NCI-H748 treated with DMSO at 0.1 percent for 48 hours (cell line): ENCODE data around the gene TNFSF9.

Experiments used
- DNase-seq: peaks from one replicate; lab custom pipeline; 2025; lab: John Stamatoyannopoulos, UW

Gene TNFSF9, protein sequence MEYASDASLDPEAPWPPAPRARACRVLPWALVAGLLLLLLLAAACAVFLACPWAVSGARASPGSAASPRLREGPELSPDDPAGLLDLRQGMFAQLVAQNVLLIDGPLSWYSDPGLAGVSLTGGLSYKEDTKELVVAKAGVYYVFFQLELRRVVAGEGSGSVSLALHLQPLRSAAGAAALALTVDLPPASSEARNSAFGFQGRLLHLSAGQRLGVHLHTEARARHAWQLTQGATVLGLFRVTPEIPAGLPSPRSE

DNA sequence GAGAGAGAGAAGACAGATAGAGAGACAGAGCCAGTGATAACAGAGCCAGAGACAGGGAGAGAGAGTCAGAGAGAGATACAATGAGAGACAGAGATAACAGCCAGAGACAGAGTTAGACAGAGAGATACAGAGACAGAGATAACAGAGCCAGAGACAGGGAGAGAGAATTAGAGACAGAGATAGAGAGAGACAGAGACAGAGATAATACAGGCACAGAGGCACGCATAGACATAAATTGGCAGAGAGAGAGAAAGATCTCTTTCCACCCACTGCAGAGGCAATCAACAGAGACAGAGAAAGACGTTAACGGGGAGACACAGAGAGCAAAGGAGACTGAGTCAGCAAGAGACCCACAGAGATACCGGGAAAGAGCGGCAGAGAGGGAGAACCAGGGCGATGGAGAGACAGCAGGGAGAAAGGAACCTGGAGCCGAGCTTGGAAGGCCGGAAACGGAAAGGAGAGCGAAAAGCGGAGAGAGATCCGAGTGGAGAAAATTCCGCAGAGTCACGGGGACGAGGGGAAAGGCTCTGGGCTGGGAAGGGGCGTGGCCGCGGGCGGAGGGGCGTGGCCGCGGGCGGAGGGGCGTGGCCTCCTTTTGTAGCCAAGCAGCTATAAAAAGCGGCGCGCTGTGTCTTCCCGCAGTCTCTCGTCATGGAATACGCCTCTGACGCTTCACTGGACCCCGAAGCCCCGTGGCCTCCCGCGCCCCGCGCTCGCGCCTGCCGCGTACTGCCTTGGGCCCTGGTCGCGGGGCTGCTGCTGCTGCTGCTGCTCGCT, at the start of gene TNFSF9:
TNFSF9 (plus strand) TSS at position 641 of the 777 bp plus-strand sequence; CDS start at position 652, 11 bp downstream.
- DNase-seq = peak; percentile 29

DNA sequence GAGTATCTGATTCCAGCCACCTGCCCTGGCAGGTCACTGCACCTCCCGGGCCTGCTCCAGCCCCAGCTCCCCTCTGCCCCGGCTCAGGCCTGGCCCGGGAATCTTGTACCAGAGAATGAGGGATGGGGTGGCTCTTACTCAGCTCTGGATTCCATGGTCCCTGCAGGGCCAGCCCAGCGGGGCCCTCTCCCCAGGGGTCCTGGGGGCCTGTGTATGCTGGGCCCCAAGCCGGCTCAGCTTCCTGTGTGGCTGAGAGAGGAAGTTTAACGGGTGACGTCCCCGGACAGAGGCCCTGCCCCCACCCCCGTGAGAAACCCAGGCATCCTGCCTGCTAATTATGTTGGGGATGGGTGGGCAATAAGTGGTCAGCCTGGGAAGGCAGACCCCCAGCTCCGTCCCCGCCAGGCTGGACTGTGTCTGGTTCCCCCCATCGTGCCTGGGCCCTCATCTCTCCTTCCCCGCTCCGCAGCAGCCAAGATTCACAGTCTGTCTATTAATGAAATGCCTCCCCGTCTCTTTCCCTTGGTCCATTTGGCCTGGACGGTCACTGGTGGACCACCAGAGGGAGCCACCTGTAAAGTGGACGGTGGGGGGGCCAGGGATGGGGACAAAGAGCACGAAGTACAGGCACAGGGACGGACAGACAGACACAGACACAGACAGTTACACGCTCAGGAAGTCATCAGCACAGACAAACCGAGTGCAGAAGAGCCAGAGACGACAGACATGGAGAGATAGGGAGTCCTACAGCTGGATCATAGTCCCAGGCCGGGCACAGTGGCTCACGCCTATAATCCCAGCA, 49.1 kb upstream of the TNFSF9 start, which contains the start of gene DENND1C:
DENND1C (minus strand) TSS at position 247 of the 802 bp plus-strand sequence; CDS start at position 155, 92 bp downstream.
- no peak for DNase-seq

DNA sequence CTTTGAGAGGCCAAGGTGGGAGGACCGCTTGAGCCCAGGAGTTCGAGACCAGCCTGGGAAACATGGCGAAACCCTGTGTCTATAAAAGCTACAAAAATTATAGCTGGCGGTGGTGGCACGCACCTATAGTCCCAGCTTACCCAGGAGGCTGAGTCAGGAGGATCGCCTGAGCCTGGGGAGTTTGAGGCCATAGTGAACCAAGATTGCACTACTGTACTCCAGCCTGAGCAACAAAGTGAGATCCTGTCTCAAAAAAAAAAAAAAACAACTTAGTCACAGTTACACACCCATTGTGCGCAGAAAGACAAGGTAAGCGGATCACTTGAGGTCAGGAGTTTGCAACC, 48.5 kb upstream of the TNFSF9 start:
- DNase-seq = no peak

DNA sequence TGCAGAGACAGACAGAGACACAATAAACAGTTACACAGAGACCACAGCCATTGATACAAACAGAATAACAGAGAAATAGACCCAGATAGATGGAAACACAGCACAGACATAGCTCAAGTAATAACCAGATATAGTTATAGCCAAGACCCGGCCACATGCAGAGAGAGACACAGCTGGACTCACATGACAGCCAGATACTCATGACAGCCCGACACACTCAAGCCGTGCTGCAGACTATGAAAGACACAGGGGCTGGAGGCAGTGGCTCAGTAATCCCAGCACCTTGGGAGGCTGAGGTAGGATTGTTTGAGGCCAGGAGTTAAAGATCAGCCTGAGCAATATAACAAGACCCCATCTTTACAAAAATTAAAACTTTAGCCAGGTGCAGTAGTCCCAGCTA, 47.6 kb upstream of the TNFSF9 start:
- no peak for DNase-seq

DNA sequence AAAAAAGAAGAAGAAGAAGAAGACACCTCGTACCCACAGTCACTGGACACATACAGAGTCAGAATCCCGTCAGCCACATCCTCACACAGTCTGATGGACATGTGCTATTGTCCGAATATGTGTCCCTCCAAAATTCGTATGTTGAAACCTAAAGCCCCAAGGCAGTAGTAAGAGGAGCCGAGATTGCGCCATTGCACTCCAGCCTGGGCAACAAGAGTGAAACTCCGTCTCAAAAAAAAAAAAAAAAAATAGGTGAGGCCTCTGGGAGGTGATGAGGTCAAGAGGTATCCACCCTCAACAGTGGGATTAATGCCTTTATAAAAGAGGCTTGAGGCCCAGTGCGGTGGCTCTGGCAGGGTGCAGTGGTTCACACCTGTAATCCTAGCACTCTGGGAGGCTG, 46.6 kb upstream of the TNFSF9 start:
- DNase-seq = no peak

DNA sequence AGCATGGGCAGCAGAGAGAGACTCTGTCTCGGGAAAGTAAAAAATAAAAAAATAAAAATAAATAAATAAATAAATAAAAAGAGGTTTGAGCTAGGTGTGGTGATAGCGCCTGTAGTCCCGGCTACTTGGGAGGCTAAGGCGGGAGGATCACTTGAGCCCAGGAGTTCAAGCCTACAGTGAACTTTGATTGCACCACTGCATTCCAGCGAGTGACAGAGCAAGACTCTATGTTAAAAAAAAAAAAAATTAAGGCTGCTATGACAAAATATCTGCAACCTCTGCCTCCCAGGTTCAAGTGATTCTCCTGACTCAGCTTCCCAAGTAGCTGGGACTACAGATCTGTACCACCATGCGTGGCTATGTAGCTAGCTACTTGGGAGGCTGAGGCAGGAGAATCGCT, 46.0 kb upstream of the TNFSF9 start:
- no peak for DNase-seq

DNA sequence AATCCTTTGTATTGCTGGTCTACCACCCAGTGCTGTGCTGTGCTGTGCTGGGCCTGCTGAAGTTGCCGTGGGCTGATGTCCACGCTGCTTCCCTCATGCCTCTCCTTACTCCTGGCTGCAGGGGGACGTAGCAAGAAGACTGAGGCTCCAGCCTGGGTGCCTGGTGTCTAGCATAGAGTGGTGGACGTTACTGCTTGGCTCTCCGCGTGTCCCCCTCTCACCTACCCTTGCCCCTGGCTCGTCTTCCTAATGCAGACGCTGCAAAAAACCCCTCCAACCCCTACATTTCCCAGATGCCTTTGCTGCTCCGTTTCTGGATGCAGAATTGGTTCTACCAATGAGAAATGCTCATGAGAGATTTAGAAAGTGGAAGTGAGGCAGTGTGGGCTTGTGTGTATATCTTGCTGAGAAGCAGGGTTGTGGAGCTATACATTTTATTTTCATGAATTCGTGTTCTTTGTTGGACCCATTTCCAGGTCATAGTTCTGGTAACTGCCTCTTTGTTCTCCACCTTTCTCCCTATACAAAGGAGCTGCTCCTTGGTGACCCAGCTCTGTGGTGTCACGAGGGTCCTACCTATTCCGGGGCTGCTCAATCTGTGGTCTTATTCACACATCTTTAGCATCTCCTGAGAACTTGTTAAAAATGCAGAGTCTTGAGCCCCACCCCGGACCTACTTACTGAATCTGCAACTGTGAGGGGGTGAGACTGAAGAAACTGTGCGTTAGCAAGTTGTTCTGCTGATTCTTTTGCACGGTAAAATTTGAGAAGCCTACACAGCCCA, 41.4 kb upstream of the TNFSF9 start:
- no peak for DNase-seq

DNA sequence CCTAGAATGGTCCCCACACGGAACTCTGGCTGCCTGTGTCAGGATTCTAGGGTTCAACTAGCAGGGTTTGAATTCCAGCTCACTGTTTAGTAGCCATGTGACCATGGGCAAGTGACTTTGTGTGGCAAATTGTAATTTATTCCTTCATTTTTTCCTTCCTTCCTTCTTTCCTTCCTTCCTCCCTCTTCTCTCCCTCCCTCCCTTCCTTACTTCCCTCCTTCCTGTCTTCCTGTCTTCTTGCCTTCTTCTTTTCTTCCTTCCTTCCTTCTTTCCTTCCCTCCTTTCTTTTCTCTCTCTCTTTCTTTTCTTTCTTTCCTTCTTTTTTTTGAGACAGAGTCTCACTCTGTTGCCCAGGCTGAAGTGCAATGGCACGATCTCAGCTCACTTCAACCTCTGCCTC, 40.7 kb upstream of the TNFSF9 start:
- DNase-seq = no peak

DNA sequence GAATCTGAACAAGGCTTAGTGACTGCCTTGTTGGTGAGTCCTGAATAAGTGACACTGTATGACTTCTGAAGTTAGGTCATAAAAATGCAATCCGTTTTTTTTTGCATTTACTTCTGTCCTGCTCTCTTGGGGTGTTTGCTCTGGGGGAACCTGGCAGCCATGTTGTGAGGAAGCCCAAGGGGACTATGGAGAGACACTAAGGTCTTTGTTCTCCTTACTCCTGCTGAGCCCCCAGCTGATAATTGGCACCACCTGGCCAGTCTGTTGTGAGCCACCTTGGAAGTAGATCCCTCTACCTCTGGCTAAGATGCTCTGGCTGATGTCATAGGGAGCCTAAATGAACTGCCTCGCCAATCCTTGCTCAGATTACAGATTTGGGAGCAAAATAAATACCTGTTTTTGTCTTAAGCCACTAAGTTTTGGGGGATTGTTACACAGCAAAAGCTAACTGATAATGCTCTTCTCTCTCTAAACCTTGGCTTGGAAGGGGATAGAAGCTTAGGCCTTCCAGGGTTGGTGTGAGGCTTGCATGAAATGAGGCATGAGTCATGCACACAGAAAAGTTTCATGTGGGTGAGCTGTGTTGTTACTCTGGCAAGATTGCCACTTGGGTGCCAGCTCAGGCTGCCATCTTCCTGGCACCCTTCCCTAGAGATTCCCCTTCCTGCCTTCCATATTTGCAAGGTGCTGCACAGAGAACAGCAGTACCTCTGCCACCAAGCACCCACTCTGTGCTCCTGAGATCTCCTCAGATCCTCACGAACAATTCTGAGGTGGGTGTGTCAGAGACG, 38.8 kb upstream of the TNFSF9 start:
- DNase-seq = no peak

DNA sequence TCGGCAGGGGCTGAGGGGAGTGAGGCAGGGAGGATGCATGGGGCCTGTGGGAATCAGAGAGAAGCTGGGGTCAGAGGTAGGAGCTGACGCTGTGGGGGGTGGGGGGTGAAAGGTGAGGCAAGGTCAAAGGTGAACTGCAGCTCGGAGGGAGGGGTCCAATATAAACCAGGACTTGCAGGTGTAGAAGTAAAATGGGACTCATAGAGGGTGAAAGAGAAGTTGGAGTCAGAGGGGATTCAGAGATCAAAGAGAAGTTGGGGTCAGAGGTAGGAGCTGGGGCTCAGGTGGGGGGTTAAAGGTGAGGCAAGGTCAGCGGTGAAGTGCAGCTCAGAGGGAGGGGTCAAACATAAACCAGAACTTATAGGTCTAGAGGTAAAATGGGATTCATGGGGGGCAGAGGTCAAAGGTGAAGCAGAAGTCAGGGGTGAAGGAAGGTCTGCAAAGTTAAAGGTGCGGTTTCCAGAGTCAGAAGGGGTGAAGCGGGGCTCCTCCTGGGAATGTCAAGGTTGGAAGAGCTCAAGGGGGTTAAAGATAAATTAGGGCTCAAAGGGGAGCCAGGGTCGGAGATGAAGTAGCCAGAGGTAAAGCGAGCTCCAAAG, 36.3 kb upstream of the TNFSF9 start:
- DNase-seq = no peak

DNA sequence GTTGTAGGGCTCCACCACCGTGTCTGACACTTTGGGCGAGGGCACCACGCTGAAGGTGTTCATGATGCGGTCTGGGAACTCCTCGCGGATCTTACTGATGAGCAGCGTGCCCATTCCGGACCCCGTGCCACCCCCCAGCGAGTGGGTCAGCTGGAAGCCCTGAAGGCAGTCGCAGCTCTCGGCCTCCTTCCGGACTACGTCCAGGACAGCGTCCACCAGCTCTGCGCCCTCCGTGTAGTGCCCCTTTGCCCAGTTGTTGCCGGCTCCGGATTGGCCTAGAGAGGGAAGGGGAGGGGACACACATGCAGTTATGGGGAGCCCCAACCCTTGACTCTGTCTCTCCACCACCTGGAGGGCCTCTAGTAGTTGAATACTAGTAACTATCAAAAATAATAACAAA, 34.9 kb upstream of the TNFSF9 start:
- no peak for DNase-seq

DNA sequence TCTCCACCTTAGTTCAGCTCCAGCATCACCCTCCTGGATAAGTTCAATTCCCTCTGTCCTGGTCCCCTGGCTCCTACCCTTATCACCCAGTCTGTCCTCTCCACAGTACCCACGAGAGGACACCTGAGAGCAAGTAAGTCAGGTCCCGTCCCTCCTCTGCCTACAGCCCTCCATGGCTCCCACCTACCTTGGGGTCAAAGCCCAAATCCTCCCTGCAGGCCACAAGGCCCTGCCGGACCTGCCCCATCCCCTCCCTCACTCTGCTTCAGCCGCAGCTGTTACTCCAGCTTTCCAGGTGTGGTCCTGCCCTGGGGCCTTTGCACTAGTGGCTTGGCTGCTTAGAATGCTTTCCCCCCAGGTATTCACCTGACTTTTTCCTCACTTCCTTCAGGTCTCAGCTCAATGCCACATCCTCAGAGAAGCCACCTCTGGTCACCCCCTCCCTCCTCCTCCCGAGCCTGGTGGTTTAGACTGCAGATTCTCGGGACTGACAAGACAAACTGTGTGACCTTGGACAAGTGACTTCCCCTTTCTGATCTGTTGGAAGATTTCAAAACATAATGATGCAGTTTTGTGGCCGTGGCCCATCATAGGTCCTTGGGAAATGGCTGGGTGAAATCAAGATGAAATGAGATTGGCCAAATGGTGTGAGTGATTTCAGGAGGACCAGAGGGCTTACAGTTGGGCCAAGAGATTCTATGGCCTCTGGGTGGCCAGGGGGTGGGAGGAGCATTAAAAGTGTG, 32.4 kb upstream of the TNFSF9 start:
- DNase-seq = no peak

DNA sequence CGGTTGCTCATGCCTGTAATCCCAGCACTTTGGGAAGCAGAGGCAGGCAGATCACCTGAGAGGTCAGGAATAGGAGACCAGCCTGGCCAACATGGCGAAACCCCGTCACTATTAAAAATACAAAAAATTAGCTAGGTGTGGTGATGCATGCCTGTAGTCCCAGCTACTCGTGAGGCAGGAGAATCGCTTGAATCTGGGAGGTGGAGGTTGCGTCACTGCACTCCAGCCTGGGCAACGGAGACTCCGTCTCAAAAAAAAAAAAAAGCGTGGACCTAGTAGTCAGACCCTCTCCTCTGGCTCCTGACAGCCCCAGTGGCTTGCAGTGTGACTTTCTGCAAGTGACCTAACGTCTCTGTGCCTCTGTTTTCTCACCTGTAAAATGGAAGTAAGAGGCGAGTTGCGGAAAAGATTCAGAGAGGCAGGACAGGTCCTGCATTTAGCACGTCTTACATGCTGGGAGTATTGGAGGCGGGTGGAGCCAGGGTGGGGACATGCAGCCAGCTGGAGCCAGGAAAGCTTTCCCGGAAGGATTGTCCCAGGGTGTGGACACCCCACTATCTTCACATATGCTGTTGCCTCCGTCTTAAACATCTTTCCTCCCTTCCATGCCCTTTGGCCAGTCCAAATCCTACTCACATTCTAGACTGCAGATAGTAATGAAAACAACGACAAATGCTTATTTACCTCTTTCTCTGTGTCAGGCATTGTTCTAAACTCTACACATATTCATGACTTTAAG, 31.6 kb upstream of the TNFSF9 start:
- DNase-seq = no peak

DNA sequence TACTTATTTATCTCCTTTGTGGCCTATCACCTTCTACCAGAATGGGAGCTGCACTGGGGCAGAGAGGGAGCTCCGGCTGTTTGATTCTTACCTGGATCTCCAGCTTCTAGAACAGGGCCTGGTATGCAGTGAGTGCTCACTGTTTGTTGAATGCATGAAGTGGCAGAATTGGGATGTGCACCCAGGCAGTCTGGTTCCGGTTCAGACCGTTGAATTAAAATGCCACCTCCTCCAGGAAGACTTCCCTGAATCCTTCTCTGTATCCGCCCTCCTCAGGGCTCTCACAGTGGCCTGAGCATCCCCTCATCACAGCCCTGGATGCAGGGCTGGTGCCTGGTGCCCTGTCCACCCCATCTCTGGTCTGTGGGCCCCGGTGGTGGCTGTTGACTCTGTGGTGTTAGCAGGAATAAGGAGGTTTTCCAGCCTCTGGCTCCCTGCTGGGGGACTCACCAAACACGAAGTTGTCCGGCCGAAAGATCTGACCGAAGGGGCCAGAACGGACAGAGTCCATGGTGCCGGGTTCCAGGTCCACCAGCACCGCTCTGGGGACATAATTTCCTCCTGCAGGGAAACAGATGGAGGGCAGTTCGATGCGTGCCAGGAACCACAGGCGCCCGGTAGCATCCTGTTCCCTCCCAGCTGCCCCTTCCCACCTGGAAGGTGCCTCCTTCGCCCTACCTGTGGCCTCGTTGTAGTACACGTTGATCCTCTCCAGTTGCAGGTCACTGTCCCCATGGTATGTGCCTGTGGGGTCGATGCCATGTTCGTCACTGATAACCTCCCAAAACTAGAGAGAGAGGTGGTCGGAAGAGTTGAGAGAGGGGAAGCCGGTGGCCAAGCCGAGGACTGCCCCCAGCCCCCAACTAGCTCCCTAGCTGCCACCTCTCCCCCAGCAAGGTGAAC, 29.7 kb upstream of the TNFSF9 start:
- DNase-seq = no peak

DNA sequence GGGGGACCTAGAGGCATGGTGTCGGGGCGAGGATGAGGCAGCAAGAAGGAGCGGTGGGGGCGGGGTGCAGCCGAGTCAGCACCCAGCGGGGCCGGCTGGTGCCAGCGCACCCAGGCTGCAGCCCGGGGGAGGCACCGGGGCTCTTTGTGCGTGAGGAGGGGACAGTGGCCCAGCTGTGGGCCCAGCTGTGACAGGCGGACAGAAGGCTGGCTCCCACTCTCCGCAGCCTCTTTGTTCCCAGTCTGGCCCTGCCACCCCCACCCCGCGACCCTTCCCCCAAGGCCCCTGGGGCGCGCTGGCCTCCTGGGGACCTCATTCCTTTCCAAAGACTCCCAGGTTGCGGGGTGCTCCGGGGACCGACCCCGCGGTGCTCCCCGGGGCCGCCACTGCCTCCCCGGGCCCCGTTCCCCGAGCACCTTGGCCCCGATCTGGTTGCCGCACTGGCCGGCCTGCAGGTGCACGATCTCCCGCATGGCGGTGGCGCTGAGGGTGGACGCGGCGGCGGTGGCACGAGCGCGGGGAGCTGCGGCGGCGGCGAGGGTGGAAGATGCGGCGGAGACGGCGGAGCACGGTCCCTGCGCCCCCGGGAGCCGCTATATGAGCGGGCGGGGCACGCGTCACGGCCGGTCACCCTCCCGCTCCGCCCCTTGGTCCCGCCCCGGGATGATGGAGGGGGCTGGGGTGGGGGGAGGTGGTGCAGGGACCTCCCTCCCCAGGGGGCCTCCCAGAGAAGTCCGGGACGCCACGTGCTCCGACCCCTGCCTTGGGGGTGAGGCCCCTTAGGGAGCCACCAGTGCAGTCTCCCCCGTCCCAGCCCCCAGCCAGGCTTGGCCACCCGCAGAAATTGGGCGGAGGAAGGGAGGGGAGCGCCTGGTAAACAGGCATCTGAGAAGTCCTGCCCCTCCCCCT, 28.8 kb upstream of the TNFSF9 start, which contains the start of gene TUBB4A:
TUBB4A (minus strand) TSS at position 570 of the 909 bp plus-strand sequence; CDS start at position 473, 97 bp downstream.
- DNase-seq = no peak

DNA sequence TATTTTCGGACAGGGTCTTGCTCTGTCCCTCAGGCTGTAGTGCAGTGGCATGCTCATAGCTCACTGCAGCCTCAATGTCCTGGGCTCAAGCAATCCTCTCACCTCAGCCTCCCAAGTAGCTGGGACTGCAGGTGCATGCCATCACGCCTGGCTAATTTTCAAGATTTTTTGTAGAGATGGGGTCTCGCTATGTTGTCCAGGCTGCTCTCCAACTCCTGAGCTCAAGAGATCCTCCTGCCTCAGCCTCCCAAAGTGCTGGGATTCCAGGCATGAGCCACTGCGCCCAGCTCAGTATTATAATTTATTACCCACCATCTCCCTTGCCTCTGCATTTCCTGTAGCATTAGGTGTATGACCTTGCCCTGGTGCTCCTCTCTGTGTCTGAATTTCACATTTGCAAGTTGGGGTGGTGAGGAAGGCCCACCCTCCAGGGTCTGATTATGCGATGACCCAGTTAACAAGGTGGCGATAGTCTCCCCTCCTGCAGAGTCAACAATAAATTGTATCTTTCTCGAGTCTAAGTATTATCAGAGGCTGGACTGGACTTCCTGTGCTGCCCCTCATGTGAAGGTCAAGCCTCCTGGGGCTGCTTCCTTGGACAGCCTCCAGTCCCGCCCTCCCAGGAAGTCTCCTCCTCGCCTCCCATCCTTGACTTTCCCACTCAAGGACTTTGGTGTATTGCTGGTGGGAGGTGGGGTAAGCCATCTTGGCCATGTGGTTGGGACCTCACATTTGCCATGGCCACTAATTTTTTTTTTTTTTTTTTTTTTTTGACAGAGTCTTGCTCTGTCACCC, 27.2 kb upstream of the TNFSF9 start:
- DNase-seq = no peak
